ENCODE data around the gene EDN2.
A peak's percentile ranks its signal among the peaks of the same experiment; 100 is the strongest.

Gene EDN2

DNA sequence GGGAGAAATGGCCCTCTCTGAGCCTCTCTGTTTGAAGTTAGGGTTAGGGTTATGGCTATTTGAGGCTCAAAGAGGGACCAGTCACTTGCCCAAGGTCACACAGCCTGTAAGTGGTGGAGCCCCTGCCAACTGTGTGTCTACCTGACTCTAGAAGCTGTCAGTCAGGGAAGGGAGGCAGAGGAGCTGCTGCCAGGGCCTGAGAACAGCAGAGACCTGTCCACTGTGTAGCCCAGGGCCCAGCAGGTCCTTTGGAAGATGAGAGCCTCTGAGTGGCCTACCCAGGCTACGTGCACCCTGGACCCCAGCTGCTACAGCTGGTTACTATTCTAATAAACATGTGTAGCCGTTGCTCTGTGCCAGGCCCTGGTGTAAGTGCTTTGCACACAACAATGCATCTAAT, 15.1 kb upstream of the EDN2 start:
- no peak for DNase-seq

DNA sequence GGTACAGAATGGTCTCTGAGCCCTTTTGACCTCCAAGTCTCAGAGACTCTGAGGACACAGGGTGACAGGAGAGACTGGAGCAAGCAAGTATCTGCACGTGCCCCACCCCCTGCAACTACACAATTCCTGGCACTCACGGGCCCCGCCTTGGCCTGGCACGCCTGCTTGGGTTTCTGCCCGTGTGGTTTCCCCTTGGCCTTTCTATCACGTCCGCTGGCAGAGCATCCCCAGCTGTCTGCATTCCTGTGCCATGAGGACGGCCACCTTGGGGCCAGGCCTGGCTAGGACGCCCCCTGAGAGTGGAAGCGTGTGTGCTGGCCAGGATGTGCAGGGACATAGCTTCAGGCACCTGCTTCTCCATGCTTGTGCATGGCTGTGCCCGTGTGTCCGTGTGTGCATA, 14.3 kb upstream of the EDN2 start:
- no peak for DNase-seq

- no peak for DNase-seq
These were observed 13.9 kb upstream of the EDN2 start for GRCh38 chr1:41498391-41498790.

GRCh38 chr1:41497461-41498030, 13.1 kb upstream of the EDN2 start:
- no peak for DNase-seq

DNA sequence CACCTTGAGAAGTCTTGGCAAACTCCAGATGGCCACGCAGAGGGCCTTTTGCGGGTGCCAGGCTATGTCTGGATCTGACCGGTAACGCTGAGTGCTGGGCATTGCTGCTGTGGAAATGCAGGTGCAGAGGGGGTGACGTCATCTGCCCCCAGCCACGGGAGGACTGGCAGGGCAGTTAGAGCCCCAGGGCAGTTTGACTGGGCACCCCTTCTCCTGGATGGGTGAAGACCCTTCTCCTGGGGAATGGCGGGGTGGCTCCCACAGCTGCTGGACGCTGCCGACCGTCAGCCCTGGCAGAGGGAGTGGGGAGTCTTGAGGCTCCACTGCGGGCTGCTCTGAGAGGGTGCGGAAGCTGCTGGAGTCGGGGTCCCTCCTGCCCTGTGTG, 12.6 kb upstream of the EDN2 start:
- DNase-seq: peak in 2 of 56 donors; percentile 21 to 30

GRCh38 chr1:41496080-41497055, 11.9 kb upstream of the EDN2 start:
- DNase-seq: peak in 18 of 56 donors; percentile 10 to 77 (median 31)

GRCh38 chr1:41495210-41495948, 10.9 kb upstream of the EDN2 start:
- DNase-seq: peak in 17 of 56 donors; percentile 5 to 59 (median 27)

DNA sequence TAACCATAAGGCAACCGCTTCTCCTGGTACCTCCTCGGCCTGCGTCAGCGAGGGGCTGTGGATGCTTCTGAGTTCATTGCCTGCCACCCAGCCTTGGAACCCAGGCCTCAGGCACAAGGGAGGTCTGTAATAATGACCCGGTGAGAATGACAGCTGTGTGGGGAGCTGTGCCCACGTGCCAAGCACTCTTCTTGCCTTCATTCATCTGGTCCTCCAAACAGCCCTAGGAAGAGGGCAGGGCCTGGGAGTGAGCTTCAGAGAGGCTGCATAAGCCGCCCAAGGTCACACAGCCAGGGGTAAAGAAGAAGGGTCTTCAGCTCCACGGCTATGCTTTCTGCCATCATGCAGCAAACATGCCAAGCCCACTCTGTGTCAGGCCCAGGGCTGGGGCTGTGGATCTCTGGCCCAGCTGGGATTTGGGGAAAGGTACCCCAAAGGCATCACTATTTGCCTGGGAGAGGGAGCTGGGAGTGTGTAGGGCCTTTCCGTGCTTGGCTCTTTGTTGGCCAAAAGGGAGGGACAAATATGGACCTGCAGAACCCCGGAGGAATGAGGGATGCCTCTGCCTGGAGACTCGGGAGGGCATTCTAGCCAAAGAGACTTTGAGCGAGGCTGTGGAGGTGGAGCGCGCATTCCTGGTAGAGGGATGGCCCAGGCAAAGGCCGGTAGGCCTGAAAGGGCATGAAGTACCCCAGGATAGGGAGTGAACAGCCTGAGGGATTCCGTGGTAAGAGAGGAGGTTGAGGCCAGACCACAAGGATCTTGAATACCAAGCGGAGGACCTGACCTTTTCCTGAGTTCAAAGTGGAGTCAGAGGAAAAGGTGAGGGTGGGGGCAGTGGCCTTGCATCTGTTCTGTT, 10.1 kb upstream of the EDN2 start:
- no peak for DNase-seq

DNA sequence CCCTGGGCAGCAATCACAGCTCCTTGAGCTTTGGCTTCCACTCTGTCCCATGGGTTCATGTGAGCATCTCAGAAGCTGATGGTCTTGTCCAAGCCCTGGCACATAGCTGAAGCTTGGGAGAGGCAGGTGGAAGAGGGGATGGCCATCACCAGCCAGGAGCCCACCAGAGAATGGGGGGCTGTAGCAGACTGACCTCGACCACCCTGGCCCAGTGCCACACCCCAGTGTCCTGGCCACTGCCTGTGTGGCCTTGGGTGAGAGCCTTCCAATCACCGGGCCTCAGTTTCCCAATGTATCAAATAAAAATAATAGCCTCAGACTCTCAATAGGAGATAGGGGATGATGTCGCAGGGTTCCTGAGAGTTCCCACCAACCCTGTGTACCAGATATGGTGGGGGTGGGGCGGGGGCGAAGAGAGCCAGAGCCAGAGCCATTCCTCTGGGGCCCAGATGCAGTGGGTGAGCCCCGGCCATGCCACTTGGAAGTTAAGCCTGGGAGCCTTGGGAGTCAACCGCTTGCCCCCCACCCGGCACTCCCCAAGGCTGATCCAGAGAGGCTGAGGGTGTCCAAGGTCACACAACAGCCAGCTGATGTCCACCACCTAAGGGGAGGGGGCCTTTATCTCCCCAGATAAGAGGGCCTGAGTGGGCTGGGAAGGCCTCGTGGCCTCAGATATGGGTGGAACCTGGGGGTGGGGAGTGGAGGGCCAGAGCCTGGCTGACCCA, 9.3 kb upstream of the EDN2 start:
- no peak for DNase-seq

DNA sequence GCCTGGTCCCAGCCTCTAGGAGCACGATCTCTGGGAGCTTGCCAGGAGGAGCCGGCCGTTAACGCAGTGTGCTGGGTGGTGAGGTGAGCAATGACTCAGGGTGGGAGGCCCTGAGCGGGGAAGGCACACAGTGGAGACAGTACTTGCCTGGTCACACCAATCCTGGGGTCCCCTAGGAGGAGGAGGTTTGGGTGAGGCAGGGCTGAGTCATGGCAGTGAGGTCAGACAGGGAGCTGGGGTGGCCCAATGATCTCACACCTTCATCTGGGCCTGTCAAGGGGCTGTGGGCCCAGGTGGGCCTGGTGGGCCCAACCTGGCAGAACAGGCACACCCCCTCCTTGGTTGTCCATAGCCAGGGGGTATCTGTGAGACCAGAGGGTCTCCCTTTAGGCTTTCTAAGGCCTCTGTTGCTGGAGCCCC, 8.6 kb upstream of the EDN2 start:
- no peak for DNase-seq

GRCh38 chr1:41492341-41492848, 7.9 kb upstream of the EDN2 start:
- DNase-seq: no peak

- no peak for DNase-seq
These were observed 6.4 kb upstream of the EDN2 start for GRCh38 chr1:41490911-41491310.

GRCh38 chr1:41489561-41489960, 5.1 kb upstream of the EDN2 start:
- DNase-seq: no peak

DNA sequence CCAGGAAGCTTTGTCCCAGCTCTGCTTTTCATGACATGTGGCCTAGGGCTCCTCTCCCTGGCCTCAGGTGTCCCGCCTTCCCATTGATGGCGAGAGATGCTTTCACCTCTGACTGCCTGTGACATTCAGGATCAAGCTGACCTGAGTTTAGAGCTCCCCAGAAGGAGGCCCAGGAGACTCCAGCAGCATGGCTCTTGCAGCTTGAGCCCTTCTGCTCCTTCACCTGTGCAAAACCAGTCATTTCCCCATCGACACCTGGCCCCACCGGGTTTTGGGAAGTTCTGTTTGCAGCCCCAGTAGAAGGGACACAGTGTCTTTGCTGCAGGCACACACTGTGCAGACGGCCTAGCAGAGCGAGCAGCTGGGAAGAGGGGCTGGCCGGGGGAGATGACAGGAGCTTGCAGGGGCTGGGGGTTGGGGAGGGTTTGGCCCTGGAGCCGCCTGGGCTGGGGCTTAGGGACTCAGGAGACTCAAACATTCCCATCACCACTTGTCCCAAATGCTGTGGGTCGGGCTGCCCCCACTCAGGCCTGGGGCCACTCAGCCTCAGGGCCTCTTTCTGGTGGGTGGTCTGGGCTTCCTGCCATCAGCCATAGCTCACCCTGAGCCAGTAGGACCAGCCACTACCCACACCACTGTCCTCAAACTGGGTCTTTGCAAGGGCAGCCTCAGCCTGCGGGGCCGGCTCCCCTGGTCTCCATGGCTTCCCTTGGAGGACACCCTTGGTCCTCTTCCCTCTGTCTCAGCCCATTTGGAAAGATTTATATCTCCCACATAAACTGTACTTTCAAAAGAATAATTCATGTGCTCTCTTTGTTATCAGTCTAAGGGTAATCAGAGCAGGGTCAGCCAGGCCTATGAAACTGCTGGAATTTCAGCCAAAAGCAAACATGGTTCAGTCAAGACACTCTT, 3.8 kb upstream of the EDN2 start:
- DNase-seq: no peak

GRCh38 chr1:41487126-41488039, 2.9 kb upstream of the EDN2 start:
- no peak for DNase-seq

DNA sequence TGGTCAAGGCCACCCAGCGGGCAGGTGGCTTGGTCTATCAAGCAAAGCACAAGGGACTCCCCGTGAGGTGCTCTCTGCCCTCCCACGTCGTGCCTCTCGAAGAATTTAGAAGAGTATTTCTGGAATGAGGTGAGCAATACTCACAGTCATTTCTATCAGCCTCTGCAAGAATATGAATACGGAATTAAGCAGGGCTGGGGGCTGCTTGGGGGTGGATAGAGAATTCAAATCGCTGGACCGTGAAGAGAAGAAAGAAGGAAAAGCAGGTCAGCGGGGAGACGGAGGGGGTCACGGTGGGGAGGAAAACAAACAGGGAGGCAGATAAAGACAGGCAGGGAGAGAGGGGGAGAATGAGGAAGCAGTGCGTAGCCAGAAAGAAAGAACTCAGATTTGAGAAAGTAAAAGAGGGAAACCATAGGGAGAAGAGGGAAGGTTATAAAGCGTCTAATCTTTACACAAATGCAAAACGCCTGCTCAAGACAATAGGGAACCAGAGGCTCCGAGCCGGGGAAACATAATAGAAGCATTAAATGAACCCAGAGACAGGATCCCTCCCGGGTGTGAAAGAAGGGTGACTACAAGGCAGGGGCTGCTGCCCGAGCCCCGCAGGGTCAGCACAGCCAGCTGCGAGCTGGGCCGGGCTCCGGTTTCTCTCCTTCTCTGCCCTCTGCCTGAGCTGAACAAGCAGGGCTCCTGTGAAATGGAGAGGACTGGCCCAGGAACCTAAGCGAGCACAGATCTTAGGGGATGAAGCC, 2.1 kb upstream of the EDN2 start:
- peak in 3 of 56 donors; percentile 14 to 33 (median 25) for DNase-seq

GRCh38 chr1:41486053-41486370, 1.5 kb upstream of the EDN2 start:
- DNase-seq: no peak
